Daoy (cell line): ENCODE results near the gene PDGFA. TPM values are rescaled to one million over a fixed set of nuclear protein-coding genes. Genes with fewer than 3 reads are reported as not detected.
"Not testable (repeated sequence)": the region's sequence is repeated elsewhere in the genome, so short reads cannot be mapped to it uniquely, and the experiment has no call there.

ENCODE experiments used
- DNase-seq: peaks from one replicate; pipeline ENCODE4 v3.0.0-alpha.2; 2015; ENCODE audit warnings: low read depth
- total RNA-seq: library from RNA; depleted of rRNA; stranded (reverse); fragments of >200 nt; shearing (Covaris generic); gene quantifications from 2 replicates; pipeline ENCODE4 v1.2.3, GENCODE V29; 2014

PDGFA gene
- total RNA-seq, 1 experiment from 2014 or later: 23.1 TPM

DNA sequence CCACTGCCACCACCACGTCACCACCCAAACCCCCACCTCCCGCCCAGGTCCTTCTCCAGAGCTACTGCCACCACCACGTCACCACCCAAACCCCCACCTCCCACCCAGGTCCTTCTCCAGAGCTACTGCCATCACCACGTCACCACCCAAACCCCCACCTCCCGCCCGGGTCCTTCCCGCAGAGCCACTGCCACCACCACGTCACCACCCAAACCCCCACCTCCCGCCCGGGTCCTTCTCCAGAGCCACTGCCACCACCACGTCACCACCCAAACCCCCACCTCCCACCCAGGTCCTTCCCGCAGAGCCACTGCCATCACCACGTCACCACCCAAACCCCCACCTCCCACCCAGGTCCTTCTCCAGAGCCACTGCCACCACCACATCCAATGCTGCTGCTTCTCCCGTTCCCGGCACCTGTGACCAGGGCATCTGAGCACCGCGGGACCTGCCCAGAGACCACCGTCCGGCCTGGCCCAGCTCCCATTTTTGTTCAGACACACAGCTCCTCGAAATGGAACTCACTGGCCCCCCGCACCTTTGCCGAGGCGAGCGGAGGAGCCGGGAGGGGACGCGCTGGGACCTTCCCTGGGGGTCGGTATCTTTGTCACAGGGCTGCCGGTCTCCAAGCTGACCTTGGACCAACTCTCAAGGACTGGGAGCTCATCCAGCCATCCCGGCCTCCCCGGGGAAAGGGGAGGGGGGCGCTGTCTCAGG is 32.7 kb upstream of the PDGFA start:
- DNase-seq: not testable (repeated sequence)

DNA sequence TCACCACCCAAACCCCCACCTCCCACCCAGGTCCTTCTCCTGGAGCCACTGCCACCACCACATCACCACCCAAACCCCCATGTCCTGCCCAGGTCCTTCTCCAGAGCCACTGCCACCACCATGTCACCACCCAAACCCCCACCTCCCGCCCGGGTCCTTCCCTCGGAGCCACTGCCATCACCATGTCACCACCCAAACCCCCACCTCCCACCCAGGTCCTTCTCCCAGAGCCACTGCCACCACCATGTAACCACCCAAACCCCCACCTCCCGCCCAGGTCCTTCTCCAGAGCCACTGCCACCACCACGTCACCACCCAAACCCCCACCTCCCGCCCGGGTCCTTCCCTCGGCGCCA is 31.9 kb upstream of the PDGFA start:
- DNase-seq: not testable (repeated sequence)

- no peak for DNase-seq
Measured at GRCh38 chr7:550881-551614, 31.4 kb upstream of the PDGFA start.

GRCh38 chr7:549891-550625 is 30.4 kb upstream of the PDGFA start:
- DNase-seq: no peak

DNA sequence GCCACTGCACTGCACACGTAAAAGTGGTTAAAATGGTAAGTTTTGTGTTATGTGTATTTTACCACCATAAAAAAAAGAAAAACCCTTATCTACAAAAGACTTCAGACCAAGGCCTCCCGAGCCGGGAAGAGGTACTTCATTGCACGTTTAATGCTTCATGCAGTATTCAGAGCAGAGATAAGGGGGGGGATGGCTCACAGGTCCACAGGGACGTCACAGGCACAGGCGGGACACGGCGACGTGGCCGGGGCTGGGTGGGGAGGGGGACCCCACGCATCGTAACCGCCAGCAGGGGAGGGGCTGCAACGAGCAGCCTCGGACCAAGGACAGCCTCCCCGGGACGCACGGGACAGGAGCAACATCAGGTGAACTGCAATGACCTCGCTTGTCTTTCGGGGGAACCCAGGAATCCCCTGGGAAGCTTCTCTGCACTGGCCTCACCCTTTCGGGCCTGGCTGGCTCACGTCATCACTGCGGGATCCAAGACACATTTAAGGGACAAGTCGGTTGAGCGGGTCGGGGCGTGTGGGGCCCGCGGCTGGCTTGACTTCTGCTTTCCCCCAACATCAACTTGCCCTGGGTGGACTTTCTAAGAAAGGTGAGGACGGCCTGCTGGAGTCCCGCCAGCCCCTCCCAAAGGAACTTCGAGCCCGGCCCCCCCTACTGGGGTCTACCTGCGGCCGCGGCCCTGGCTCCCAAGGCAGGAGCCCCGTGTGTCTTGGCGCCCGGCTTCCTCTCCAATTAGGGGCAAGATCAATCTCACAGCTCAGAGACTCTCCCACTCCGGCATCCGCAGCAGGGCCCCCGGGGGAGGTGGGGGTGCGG is 29.6 kb upstream of the PDGFA start:
- no peak for DNase-seq

DNA sequence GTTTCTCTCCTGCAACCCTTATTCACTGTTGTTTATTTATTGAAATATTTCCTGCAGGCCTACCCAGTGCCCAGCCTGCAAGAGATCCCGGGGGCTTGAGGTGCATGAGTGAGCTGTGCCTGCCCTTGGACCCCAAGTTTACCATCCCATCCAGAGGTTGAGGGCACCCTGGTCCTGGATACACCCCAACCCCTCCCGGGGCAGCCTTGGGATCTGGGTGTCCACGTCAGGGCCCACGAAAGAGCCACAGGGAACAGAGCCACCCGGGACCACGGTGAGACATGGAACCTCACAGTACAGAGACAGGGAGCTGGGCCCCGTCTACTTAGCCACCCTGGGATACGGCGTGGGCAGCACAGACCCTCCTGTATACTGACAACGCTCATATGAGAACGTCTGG is 28.8 kb upstream of the PDGFA start:
- no peak for DNase-seq

GRCh38 chr7:545470-545869 is 25.8 kb upstream of the PDGFA start:
- DNase-seq: no peak

DNA sequence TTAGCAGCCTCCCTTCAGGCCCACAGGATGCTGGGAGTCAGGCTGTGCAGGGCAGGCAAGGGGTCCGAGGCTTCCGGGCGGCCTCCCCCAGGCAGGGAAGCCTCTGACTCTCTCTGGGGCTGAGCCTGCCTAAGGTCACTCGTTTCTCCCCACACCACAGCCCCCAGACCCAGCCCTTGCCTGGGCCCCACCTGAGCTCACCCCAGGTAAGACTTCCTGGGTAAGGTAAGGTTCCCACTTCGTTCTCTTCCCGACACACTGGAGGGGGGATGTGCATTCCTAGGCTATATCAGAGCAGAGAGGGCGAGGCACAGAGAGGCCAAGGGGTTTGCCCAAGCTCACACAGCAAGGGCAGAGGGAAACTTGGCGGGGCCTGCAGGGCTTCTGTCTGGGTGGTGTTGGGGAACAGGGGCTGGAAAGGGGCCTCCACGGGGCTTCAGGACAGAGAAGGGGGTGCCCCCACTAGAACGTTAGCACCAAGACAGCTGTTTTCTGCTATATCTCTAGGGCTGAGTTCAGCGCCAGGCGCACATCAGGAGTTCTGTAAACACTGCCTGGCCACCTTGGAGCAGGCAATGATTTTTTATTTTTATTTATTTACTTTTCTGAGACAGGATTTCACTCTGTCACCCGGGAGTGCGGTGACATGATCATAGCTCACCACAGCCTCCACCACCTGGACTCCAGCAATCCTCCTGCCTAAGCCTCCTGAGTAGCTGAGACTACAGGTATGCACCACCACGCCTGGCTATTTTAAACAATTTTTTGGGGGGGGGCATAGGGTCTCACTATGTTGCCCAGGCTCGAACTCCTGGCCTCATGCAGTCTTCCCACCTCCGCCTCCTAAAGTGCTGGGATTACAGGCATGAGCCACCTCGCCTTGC is 24.9 kb upstream of the PDGFA start:
- DNase-seq: no peak

- no peak for DNase-seq
Measured at GRCh38 chr7:543501-544337, 24.1 kb upstream of the PDGFA start.

- peak; percentile 97 for DNase-seq
Measured at GRCh38 chr7:542713-543500, 23.3 kb upstream of the PDGFA start.

DNA sequence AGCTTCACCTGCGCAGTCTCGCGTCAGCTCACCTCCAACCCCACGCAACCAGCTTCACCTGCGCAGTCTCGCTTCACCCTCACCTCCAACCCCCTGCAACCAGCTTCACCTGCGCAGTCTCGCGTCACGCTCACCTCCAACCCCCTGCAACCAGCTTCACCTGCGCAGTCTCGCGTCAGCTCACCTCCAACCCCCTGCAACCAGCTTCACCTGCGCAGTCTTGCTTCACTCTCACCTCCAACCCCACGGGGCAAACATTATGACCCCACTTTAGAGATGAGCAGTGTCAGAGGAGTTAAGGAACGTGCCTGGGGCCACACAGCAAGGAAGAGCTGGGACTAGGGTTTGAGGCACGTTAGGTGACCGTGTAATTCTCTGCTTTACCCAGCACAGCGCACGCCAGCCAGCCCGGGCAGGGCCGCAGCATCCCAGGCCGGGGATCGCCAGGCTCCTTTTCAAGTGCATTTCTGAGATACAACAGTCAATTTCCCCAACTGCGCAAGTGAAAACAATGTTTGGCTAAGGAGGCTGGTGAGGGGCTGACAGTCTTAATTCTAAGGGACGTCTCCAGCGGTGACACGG is 22.6 kb upstream of the PDGFA start:
- DNase-seq: no peak

DNA sequence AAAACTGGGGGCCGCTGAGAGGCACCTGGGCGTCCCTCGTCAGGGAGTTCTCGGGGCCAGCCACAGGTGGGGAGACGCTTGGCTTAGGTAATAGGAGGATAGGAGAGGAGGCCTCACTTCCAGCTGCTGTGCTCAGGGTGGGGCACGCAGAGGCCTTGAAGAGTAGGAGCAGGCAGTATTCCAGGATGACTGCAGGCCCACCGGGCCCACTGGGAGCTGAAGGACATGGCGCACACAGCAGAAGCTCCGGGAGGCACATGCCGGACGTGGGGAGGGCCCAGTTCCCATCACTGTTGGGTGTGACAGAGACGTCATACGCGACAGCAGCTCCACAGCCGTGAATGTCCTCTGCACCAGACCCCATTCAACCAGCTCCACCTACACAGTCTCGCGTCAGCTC is 22.0 kb upstream of the PDGFA start:
- DNase-seq: no peak

GRCh38 chr7:540997-541396 is 21.4 kb upstream of the PDGFA start:
- DNase-seq: no peak

DNA sequence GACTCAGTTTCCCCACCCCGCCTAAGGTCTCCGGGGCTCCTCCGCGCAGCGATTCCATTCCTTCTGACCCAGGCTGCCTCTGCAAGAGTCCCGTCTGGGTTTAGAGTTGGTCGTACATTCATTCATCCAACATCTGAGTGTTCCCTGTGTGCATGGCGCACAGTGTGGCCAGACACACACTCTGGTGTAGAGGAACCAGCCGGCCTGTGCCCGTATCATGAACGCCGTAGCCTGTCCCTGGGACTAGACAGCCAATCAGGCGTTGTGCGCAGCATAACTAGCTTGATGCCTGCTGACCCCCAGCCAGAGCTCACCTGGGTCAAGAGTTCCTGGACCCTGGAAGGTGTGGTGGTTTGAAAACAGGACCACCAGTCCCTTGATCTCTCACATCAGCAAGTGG is 20.9 kb upstream of the PDGFA start:
- DNase-seq: no peak

- DNase-seq: peak; percentile 93
Measured at GRCh38 chr7:539731-540411, 20.2 kb upstream of the PDGFA start.

DNA sequence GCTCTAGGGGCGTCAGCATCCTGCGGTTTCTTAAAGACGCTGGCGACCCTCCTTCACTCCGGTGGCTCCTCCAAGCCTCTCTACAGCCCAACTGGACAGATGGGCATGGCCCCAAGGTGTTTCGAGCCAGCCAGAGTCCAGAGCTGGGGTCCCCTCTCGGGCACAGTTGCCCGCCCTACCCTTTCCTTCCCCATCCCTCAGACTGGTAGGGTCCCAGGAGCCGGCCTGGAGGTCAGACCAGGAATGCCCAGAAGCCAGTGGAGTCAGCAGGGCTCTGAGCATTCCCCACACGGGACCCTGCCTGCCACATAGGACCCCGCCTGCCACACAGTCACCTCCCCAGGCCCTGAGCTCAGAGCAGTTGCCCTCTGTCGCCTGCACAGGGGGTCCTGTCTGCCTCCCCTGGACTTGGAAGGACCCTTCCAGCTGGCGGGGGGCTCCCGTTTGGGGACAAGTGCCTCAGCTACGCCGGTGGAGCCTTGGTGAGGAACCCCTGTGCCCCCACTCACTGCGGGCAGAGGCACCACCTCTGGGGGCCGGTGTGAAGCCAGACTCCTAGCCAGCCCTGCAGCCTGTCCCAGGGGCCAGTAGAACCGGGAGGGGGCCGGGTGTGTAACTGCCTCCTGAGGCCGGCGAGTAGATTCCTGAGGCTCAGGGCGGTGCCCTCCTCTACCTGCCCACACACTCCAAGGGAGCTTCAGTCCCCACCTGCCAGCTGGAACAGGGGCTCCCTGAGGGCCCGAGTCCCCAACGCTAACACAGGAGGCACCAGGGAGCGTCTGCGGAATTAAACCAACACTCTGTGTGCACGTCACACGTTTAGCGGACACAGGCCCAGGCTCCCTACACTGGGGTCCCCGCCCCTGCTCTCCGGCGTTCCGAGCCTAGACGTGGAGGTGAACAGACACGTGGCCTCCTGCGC is 19.4 kb upstream of the PDGFA start:
- peak; percentile 55 for DNase-seq
